MCF 10A (cell line): ENCODE results near the gene DNAH2. TPM values are rescaled to one million over a fixed set of nuclear protein-coding genes. Genes with fewer than 3 reads are reported as not detected.
A peak's percentile ranks its signal among the peaks of the same experiment; 100 is the strongest.
"Not testable (repeated sequence)": the region's sequence is repeated elsewhere in the genome, so short reads cannot be mapped to it uniquely, and the experiment has no call there.

Source experiments
- BruUV-seq: library from RNA; stranded (reverse); fragments of 400-500 nt; replicated peaks from 2 replicates; lab custom pipeline; 2021; lab: Mats Ljungman, UMichigan
- CTCF ChIA-PET: fragments of 300-600 bp; sonication (Branson Sonifier 250); formaldehyde crosslinking; extraction: SDS; loops from one replicate; lab custom pipeline; 2021; ENCODE audit warnings: antibody characterized with exemption, inconsistent platforms; lab: Yijun Ruan, JAX
- POLR2A ChIA-PET: fragments of 300-600, 350-650 bp; sonication (Branson Sonifier 250); formaldehyde crosslinking; extraction: SDS; loops from one replicate; lab custom pipeline; 2020; ENCODE audit warnings: antibody characterized with exemption, inconsistent platforms; lab: Yijun Ruan, JAX
- DNase-seq: peaks from one replicate; pipeline ENCODE4 v3.0.0-alpha.2; 2018; ENCODE audit not compliant: unreplicated experiment
- H3K27ac Mint-ChIP-seq: one replicate; pipeline ENCODE4 v1.8.0; 2022; ENCODE audit warnings: mild to moderate bottlenecking, low read depth, mixed read lengths; ENCODE audit not compliant: unreplicated experiment
- H3K27me3 Mint-ChIP-seq: one replicate; pipeline ENCODE4 v1.8.0; 2022; ENCODE audit warnings: mixed read lengths; ENCODE audit not compliant: insufficient read depth, unreplicated experiment
- H3K36me3 Mint-ChIP-seq: one replicate; pipeline ENCODE4 v1.8.0; 2022; ENCODE audit warnings: mild to moderate bottlenecking, moderate library complexity, mixed read lengths; ENCODE audit not compliant: insufficient read depth, unreplicated experiment
- H3K4me1 Mint-ChIP-seq: one replicate; pipeline ENCODE4 v1.8.0; 2022; ENCODE audit warnings: mixed read lengths; ENCODE audit not compliant: insufficient read depth, unreplicated experiment
- H3K4me3 Mint-ChIP-seq: one replicate; pipeline ENCODE4 v1.8.0; 2022; ENCODE audit warnings: mild to moderate bottlenecking, moderate library complexity, mixed read lengths; ENCODE audit not compliant: unreplicated experiment
- H3K9me3 Mint-ChIP-seq: one replicate; pipeline ENCODE4 v1.8.0; 2022; ENCODE audit warnings: mixed read lengths; ENCODE audit not compliant: unreplicated experiment
- intact Hi-C: fragments of 100-400 bp; cut with micrococcal nuclease; formaldehyde crosslinking; loops from 2 replicates; pipeline ENCODE4 v1.14.1; 2022
- total RNA-seq: library from RNA; stranded (reverse); gene quantifications from 2 replicates; pipeline ENCODE4 v1.2.3, GENCODE V29; 2022
- TF ChIP-seq, protein P1 (sequence below): fragments of 200-600 bp; IDR thresholded peaks from one replicate; pipeline ENCODE4 v1.8.0; 2022; ENCODE audit warnings: antibody characterized with exemption, mild to moderate bottlenecking; ENCODE audit not compliant: unreplicated experiment

DNAH2 gene
- total RNA-seq, 1 experiment from 2014 or later = 0.12 TPM

DNA sequence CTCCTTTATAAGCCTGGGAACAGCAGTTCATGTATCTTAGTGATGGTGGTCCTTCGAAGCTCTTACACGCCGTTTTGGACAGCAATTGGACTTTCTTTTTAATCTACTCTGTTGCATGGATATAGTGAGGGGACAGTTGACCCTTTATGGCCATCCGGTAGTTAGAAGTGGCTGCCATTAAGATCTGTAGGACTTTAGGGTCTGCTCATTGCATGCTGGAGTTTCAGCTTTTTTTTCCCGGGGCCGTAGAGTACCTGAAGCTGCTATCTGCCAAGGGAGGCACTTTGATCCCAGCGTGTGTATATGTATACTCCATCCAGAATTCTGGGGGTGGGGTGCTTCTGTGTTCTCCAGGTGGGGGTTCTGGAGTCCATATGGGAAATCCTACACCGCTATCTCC is 141.5 kb downstream of the DNAH2 start:
- no peaks in the 10 kb centered on the region for H3K27me3 Mint-ChIP-seq
- POLR2A ChIA-PET = interaction anchor here (0.6 to 3.1 kb wide), 12 partner anchors 11 to 375 kb away, joined by 3 to 14 read pairs (median 4); partner anchors contain the start of genes CNTROB, RNF227 and TRAPPC1
- no peaks in the 10 kb centered on the region for H3K9me3 Mint-ChIP-seq
- no peak overlapping the region for H3K27ac Mint-ChIP-seq
- no peak for DNase-seq
- CTCF ChIA-PET = interaction anchor here (0.7 to 6.8 kb wide), 13 partner anchors 10 to 198 kb away, joined by 3 to 70 read pairs (median 4); partner anchors contain the start of genes CHD3 and TRAPPC1
- no TSS peak for BruUV-seq
- intact Hi-C loops = no loop called here
- H3K36me3 Mint-ChIP-seq = peaks cover 12% of the 10 kb centered on the region
- peaks cover 12% of the 10 kb centered on the region for H3K4me1 Mint-ChIP-seq
- TF ChIP-seq, protein P1, sequence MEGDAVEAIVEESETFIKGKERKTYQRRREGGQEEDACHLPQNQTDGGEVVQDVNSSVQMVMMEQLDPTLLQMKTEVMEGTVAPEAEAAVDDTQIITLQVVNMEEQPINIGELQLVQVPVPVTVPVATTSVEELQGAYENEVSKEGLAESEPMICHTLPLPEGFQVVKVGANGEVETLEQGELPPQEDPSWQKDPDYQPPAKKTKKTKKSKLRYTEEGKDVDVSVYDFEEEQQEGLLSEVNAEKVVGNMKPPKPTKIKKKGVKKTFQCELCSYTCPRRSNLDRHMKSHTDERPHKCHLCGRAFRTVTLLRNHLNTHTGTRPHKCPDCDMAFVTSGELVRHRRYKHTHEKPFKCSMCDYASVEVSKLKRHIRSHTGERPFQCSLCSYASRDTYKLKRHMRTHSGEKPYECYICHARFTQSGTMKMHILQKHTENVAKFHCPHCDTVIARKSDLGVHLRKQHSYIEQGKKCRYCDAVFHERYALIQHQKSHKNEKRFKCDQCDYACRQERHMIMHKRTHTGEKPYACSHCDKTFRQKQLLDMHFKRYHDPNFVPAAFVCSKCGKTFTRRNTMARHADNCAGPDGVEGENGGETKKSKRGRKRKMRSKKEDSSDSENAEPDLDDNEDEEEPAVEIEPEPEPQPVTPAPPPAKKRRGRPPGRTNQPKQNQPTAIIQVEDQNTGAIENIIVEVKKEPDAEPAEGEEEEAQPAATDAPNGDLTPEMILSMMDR = no peak
- no peak overlapping the region for H3K4me3 Mint-ChIP-seq

DNA sequence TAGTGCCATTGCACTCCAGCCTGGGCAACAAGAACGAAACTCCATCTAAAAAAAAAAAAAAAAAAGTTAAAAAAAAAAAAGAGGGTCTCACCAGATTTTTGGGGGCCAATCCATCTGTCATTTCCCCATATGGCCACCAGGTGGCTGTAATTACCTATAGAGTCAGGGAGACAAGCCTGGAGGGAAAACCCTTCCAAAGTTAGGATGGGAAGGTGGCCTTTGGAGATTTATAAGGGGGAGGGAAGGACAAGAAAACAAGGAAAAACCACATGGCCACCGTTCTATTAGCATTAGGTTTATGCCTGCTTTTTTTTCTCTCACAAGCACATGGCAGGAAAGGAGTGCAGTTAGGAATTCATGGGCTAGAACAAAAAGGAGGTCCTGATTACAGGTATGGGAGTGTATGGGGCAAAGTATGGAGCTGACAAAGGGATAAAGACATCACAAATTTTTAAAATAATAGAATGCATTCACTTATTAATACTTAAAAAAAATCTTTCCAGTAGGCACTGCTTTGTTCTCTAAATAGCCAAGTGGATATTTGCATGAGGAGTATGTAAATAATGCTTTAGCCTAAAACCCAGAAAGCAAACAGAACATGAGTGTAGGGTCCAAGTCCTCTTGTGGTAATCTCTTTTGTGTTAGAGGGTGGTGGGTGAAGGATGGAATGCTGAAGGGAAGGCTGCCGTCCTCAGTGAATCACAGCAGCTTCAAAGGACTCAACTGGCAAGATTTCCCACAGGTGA is 145.3 kb downstream of the DNAH2 start:
- no peaks in the 10 kb centered on the region for H3K27me3 Mint-ChIP-seq
- DNase-seq = peak; percentile 62
- no peak overlapping the region for H3K27ac Mint-ChIP-seq
- H3K36me3 Mint-ChIP-seq = peaks cover 27% of the 10 kb centered on the region
- no TSS peak for BruUV-seq
- H3K4me1 Mint-ChIP-seq = peaks cover 11% of the 10 kb centered on the region
- CTCF ChIA-PET = interaction anchor here (0.6 to 6.8 kb wide), 31 partner anchors 8 to 467 kb away, joined by 3 to 70 read pairs (median 5); partner anchors contain the start of gene CHD3
- H3K9me3 Mint-ChIP-seq = no peaks in the 10 kb centered on the region
- POLR2A ChIA-PET = interaction anchor here (0.6 to 2.2 kb wide), 8 partner anchors 12 to 179 kb away, joined by 3 to 19 read pairs (median 4); partner anchors contain the start of genes CNTROB, KDM6B and TRAPPC1
- TF ChIP-seq, protein P1 = peak; percentile 75
- intact Hi-C loops = loop anchor here (1.0 to 5.0 kb wide), 4 partner anchors 34 to 194 kb away; no protein-coding TSS in a partner anchor
- H3K4me3 Mint-ChIP-seq = no peak overlapping the region

DNA sequence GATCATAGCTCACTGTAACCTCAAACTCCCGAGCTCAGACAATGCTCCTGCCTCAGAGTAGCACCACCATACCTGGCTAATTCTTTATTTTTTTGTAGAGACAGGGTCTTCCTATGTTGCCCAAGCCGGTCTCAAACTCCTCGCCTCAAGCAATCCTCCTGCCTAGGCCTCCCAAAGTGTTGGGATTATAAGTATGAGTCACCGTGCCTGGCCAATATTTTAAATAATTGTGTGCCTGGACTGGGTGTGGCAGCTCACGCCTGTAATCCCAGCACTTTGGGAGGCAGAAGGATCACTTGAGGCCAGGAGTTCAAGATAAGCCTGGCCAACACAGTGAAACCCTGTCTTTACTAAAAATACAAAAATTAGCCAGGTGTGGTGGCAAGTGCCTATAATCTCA is 146.8 kb downstream of the DNAH2 start:
- Mint-ChIP-seq H3K36me3 (peaks cover 33% of the 10 kb centered on the region), H3K4me1 (peaks cover 16% of the 10 kb centered on the region)
- H3K27me3 Mint-ChIP-seq, H3K27ac Mint-ChIP-seq, DNase-seq, H3K4me3 Mint-ChIP-seq, H3K9me3 Mint-ChIP-seq, BruUV-seq: not testable (repeated sequence)
- POLR2A ChIA-PET = interaction anchor here (1.0 to 2.2 kb wide), 6 partner anchors 9 to 125 kb away, joined by 3 to 19 read pairs (median 4); partner anchors contain the start of genes CNTROB, RNF227 and TRAPPC1
- CTCF ChIA-PET = interaction anchor here (0.6 to 6.8 kb wide), 22 partner anchors 9 to 209 kb away, joined by 3 to 70 read pairs (median 6); partner anchors contain the start of gene CHD3
- intact Hi-C loops = loop anchor here (5.0 kb wide), 1 partner anchor 193 kb away; no protein-coding TSS in a partner anchor

DNA sequence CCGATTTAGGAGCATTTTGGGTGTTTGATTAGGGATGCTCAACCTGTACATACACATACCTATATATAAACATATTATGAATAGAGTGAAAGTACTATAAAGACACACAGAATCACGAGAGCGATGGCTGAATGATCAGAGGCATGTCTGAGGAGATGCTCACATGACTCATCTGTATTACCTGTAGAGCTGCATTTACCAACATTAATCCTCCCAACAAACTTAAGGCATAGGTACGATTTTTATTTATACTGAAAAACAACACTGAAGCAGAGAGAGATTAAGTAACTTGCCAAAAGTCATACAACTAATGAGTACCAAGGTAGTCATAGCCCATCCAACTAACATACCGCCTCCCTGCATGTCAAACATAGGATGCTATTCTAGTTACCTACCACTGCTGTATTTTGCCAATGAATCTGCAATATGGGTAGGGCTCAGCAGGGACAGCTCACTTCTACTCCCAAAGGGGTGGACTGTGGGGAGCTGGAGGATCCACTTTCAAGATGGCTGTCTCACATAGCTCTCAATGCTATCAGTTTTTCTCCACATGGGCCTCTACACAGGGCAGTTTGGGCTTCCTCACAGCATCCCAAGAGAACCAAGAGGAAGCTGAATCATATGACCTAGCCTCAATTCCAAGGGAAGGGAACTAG is 147.6 kb downstream of the DNAH2 start:
- H3K36me3 Mint-ChIP-seq = peaks cover 33% of the 10 kb centered on the region
- H3K4me1 Mint-ChIP-seq = peaks cover 16% of the 10 kb centered on the region
- no peaks in the 10 kb centered on the region for H3K27me3 Mint-ChIP-seq
- H3K27ac Mint-ChIP-seq = no peak overlapping the region
- no TSS peak for BruUV-seq
- no peak overlapping the region for H3K4me3 Mint-ChIP-seq
- no peaks in the 10 kb centered on the region for H3K9me3 Mint-ChIP-seq
- TF ChIP-seq, protein P1 = no peak
- intact Hi-C loops = loop anchor here (5.0 kb wide), 1 partner anchor 192 kb away; no protein-coding TSS in a partner anchor
- no peak for DNase-seq
- ChIA-PET POLR2A (interaction anchor here (0.7 to 1.7 kb wide), 6 partner anchors 8 to 291 kb away, joined by 3 to 8 read pairs (median 4); partner anchors contain the start of genes CNTROB, RNF227 and TRAPPC1), CTCF (interaction anchor here (0.6 to 6.8 kb wide), 12 partner anchors 21 to 283 kb away, joined by 3 to 70 read pairs (median 5); partner anchors contain the start of gene CHD3)
